ENCODE data around the gene CACNB2. TPM values are rescaled to one million over a fixed set of nuclear protein-coding genes. Genes with fewer than 3 reads are reported as not detected.

The CACNB2 gene
- total RNA-seq, 4 donors from 2014 or later: 11.6 to 13.8 (median 12.1) TPM

GRCh38 chr10:18235477-18235876 is 95.3 kb downstream of the CACNB2 start:
- Histone ChIP-seq H3K4me1 (no peaks in the 10 kb centered on the region), H3K36me3 (no peaks in the 10 kb centered on the region), H3K4me3 (no peak overlapping the region), H3K27me3 (no peaks in the 10 kb centered on the region), H3K27ac (no peak overlapping the region), H3K9me3 (no peaks in the 10 kb centered on the region)
- 63% methylated on average over 4 of the region's 4 CpGs for WGBS
- TF ChIP-seq, protein P1, sequence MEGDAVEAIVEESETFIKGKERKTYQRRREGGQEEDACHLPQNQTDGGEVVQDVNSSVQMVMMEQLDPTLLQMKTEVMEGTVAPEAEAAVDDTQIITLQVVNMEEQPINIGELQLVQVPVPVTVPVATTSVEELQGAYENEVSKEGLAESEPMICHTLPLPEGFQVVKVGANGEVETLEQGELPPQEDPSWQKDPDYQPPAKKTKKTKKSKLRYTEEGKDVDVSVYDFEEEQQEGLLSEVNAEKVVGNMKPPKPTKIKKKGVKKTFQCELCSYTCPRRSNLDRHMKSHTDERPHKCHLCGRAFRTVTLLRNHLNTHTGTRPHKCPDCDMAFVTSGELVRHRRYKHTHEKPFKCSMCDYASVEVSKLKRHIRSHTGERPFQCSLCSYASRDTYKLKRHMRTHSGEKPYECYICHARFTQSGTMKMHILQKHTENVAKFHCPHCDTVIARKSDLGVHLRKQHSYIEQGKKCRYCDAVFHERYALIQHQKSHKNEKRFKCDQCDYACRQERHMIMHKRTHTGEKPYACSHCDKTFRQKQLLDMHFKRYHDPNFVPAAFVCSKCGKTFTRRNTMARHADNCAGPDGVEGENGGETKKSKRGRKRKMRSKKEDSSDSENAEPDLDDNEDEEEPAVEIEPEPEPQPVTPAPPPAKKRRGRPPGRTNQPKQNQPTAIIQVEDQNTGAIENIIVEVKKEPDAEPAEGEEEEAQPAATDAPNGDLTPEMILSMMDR (IDR thresholded peaks at IDR 0.05): no peak
- TF ChIP-seq POLR2A (IDR thresholded peaks at IDR 0.05) (no peak), POLR2AphosphoS5 (IDR thresholded peaks at IDR 0.05) (no peak), EP300 (IDR thresholded peaks at IDR 0.05) (no peak)
- no peak for DNase-seq (ENCODE audit: low spot score in 2 of 2)

- Histone ChIP-seq H3K4me1 (no peaks in the 10 kb centered on the region), H3K9me3 (no peaks in the 10 kb centered on the region), H3K36me3 (no peaks in the 10 kb centered on the region), H3K27ac (no peak overlapping the region), H3K4me3 (no peak overlapping the region), H3K27me3 (no peaks in the 10 kb centered on the region)
- no peak for TF ChIP-seq EP300 (IDR thresholded peaks at IDR 0.05)
- no peak for TF ChIP-seq POLR2A (IDR thresholded peaks at IDR 0.05)
- TF ChIP-seq POLR2AphosphoS5 (IDR thresholded peaks at IDR 0.05): no peak
- TF ChIP-seq, protein P1 (IDR thresholded peaks at IDR 0.05): no peak
- DNase-seq (ENCODE audit: low spot score in 2 of 2): no peak
- WGBS: 45% methylated on average over 3 of the region's 3 CpGs
These were observed 96.5 kb downstream of the CACNB2 start for GRCh38 chr10:18236756-18237155.

- no peaks in the 10 kb centered on the region for H3K27me3 ChIP-seq
- H3K4me1 ChIP-seq: no peaks in the 10 kb centered on the region
- H3K36me3 ChIP-seq: no peaks in the 10 kb centered on the region
- TF ChIP-seq POLR2A (IDR thresholded peaks at IDR 0.05): no peak
- TF ChIP-seq, protein P1 (IDR thresholded peaks at IDR 0.05): peak; percentile 17 to 47
- DNase-seq (ENCODE audit: low spot score in 2 of 2): no peak
- 51% methylated on average over 8 of the region's 8 CpGs for WGBS
- no peaks in the 10 kb centered on the region for H3K9me3 ChIP-seq
- H3K27ac ChIP-seq: no peak overlapping the region
- H3K4me3 ChIP-seq: no peak overlapping the region
These were observed 98.8 kb downstream of the CACNB2 start for GRCh38 chr10:18238870-18239485.

DNA sequence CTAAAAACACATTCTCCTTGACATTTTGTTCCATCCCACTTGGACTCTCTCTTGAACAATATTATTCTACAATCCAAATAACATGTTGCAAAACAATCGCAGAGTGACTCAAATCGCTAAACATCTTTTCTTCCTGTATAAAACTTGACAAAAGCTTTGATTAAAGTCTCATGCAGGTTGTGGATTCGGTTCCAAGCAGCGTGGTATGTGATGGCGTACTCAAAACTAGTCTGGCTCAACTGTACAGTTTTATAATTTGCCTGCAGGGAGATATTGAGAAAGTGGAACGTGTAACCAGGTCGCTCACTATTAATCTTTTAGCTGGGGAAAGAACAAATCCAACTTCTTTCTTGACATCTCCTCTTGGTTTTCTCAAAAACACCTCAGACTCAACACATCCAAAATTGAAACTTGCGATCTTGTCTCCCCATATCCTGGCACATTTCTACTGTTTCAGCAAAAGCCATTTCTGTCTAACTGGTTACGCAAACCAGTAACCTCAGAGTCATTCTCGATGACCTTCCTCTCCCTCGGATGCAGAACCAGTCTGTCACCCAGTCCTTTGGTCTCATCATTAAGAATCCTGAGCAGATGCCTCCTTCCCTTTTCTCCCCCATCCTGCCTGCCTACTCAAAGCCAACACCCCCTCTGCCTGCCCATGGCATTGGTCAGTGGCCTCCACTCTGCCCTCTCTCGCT is 100.1 kb downstream of the CACNB2 start:
- Histone ChIP-seq H3K27me3 (no peaks in the 10 kb centered on the region), H3K36me3 (no peaks in the 10 kb centered on the region), H3K27ac (no peak overlapping the region), H3K4me3 (no peak overlapping the region), H3K9me3 (no peaks in the 10 kb centered on the region), H3K4me1 (no peaks in the 10 kb centered on the region)
- TF ChIP-seq, protein P1 (IDR thresholded peaks at IDR 0.05): no peak
- TF ChIP-seq POLR2A (IDR thresholded peaks at IDR 0.05) (no peak), POLR2AphosphoS5 (IDR thresholded peaks at IDR 0.05) (no peak), EP300 (IDR thresholded peaks at IDR 0.05) (no peak)
- no peak for DNase-seq (ENCODE audit: low spot score in 2 of 2)
- WGBS: 62% methylated on average over 12 of the region's 12 CpGs

DNA sequence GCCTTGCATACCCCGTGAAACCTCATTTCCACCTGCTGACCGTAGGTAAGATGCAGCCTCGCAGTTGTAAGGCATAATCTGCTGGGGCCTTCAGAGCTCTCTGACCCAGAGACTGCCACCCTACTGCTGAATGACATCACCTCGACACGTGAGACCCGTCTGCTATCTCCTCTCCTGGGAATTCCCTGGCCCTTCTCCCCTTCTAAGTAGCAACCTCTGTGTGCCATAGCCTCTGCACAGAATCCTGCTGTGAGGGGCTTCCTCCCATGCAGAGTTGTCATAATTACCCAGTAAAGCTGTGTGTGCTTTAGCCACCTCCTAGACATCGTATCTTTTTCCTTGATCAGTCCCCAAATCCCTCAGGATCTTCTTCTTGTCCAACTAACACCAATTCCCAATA is 106.7 kb downstream of the CACNB2 start:
- Histone ChIP-seq H3K27ac (no peak overlapping the region), H3K36me3 (no peaks in the 10 kb centered on the region), H3K4me3 (no peak overlapping the region), H3K4me1 (no peaks in the 10 kb centered on the region), H3K27me3 (no peaks in the 10 kb centered on the region), H3K9me3 (no peaks in the 10 kb centered on the region)
- TF ChIP-seq POLR2AphosphoS5 (IDR thresholded peaks at IDR 0.05) (no peak), EP300 (IDR thresholded peaks at IDR 0.05) (no peak), POLR2A (IDR thresholded peaks at IDR 0.05) (no peak)
- TF ChIP-seq, protein P1 (IDR thresholded peaks at IDR 0.05): no peak
- no peak for DNase-seq (ENCODE audit: low spot score in 2 of 2)
- WGBS: 86% methylated on average over 7 of the region's 7 CpGs
